Activated naive CD4-positive, alpha-beta T cell treated with anti-CD3 and anti-CD28 coated beads, Interleukin-2, amount 10 ng/mL, durations not matched to agents 5 hours and 36 hours (primary cell): Measurements from ENCODE around the gene FABP6. TPM values are rescaled to one million over a fixed set of nuclear protein-coding genes. Genes with fewer than 3 reads are reported as not detected.

Experiments
- total RNA-seq, 2 experiments: library from RNA; stranded (reverse); gene quantifications; one replicate each; pipeline ENCODE4 v1.2.3, GENCODE V29; 2021

The FABP6 gene, protein sequence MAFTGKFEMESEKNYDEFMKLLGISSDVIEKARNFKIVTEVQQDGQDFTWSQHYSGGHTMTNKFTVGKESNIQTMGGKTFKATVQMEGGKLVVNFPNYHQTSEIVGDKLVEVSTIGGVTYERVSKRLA
- not detected for total RNA-seq

DNA sequence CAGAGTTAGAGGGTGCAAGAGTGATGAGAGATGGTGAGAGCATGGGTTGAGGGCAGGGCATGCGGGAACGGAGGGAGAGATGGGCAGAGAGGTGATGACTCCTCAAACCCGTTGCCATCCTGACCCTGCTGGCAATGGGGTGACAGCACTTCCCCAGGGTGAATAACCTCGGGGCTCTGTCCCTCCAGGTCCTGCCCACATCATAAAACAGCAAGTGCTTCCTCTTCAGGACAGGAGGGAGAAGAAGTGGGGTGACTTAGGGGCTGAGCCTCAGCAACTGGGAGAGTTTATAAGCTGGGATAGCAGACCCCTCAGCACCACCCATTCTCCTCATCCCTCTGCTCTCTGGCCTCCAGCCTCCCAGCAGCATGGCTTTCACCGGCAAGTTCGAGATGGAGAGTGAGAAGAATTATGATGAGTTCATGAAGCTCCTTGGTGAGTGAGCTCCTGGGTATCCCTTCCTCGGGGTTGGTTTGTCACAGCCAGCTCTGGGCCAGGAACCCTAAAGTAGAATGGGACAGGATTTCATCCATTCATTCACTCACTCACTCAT lies at the start of gene FABP6:
Gene FABP6 (plus strand): TSS at position 317 of the 553 bp plus-strand sequence. CDS start 52 bp downstream, at position 369.

Other genes with a start within 250 kb of the FABP6 start
- 10 to 100 TPM; 44.0 to 46.5 TPM for gene TTC1, start 220.4 kb upstream of the FABP6 start, total RNA-seq
- gene PWWP2A, start 110.1 kb upstream of the FABP6 start, total RNA-seq, result 10 to 100 TPM; 26.3 to 26.5 TPM
- not detected for gene CCNJL, start 83.1 kb downstream of the FABP6 start, total RNA-seq
- gene C1QTNF2, start 141.1 kb downstream of the FABP6 start, total RNA-seq, result not detected
- under 1 TPM; 0.40 to 0.55 TPM for gene FAM200C, start 170.5 kb downstream of the FABP6 start, total RNA-seq
- gene SLU7, start 189.6 kb downstream of the FABP6 start, total RNA-seq, result 10 to 100 TPM; 59.6 to 66.4 TPM
- 100 to 1,000 TPM; 109 to 113 TPM for gene PTTG1, start 192.3 kb downstream of the FABP6 start, total RNA-seq